Progenitor cell of endocrine pancreas (in vitro differentiated cells): ENCODE data around the gene KRTAP5-4. TPM values are rescaled to one million over a fixed set of nuclear protein-coding genes. Genes with fewer than 3 reads are reported as not detected.

Source experiments
- DNase-seq: peaks from one replicate; pipeline ENCODE4 v3.0.0; 2021; ENCODE audit warnings: low spot score; ENCODE audit not compliant: unreplicated experiment
- H3K27ac Mint-ChIP-seq: 2 replicates; pipeline ENCODE4 v1.8.0; 2021; ENCODE audit warnings: mild to moderate bottlenecking, moderate library complexity, mixed read lengths
- H3K27me3 Mint-ChIP-seq: 2 replicates; pipeline ENCODE4 v1.8.0; 2021; ENCODE audit warnings: mixed read lengths
- H3K36me3 Mint-ChIP-seq: 2 replicates; pipeline ENCODE4 v1.8.0; 2022; ENCODE audit warnings: mixed read lengths; ENCODE audit not compliant: insufficient read depth
- H3K4me1 Mint-ChIP-seq: 2 replicates; pipeline ENCODE4 v1.8.0; 2021; ENCODE audit warnings: low read depth, mixed read lengths
- H3K4me3 Mint-ChIP-seq: 2 replicates; pipeline ENCODE4 v1.8.0; 2021; ENCODE audit warnings: low read depth, mild to moderate bottlenecking, moderate library complexity, mixed read lengths
- H3K9me3 Mint-ChIP-seq: 2 replicates; pipeline ENCODE4 v1.8.0; 2021; ENCODE audit warnings: low read depth, mixed read lengths
- CTCF ChIP-seq: fragments of 200-600 bp; sonication (generic); IDR thresholded peaks from one replicate; pipeline ENCODE4 v1.5.0; 2021; ENCODE audit warnings: antibody characterized with exemption, mild to moderate bottlenecking; ENCODE audit not compliant: unreplicated experiment
- total RNA-seq: library from RNA; stranded (reverse); gene quantifications from 2 replicates; pipeline ENCODE4 v1.2.1, GENCODE V29; 2021

Gene KRTAP5-4
- total RNA-seq, 1 donor from 2014 or later, result not detected

- H3K27ac Mint-ChIP-seq, result peak overlapping the region; percentile 92
- no peaks in the 10 kb centered on the region for H3K9me3 Mint-ChIP-seq
- H3K36me3 Mint-ChIP-seq, result no peaks in the 10 kb centered on the region
These were observed 37.6 kb upstream of the KRTAP5-4 start for GRCh38 chr11:1659506-1659905.

GRCh38 chr11:1656670-1657069 is 34.7 kb upstream of the KRTAP5-4 start:
- Mint-ChIP-seq H3K27ac (peak overlapping the region; percentile 74), H3K4me3 (no peak overlapping the region), H3K27me3 (peaks cover 2% of the 10 kb centered on the region), H3K9me3 (no peaks in the 10 kb centered on the region), H3K36me3 (no peaks in the 10 kb centered on the region), H3K4me1 (peaks cover 32% of the 10 kb centered on the region)
- no peak for TF ChIP-seq CTCF
- DNase-seq, result no peak

More at GRCh38 chr11:1659506-1659905, 37.6 kb upstream of the KRTAP5-4 start:
- Mint-ChIP-seq H3K4me1 (peaks cover 33% of the 10 kb centered on the region), H3K4me3 (no peak overlapping the region), H3K27me3 (no peaks in the 10 kb centered on the region)
- no peak for DNase-seq
- no peak for TF ChIP-seq CTCF

- Mint-ChIP-seq H3K9me3 (no peaks in the 10 kb centered on the region), H3K36me3 (no peaks in the 10 kb centered on the region), H3K4me1 (peaks cover 29% of the 10 kb centered on the region), H3K27ac (no peak overlapping the region), H3K27me3 (peaks cover 7% of the 10 kb centered on the region), H3K4me3 (no peak overlapping the region)
- TF ChIP-seq CTCF, result no peak
- no peak for DNase-seq
These were observed 34.1 kb upstream of the KRTAP5-4 start for GRCh38 chr11:1656061-1656441.

GRCh38 chr11:1655168-1656060 is 33.5 kb upstream of the KRTAP5-4 start:
- DNase-seq, result no peak
- Mint-ChIP-seq H3K27ac (no peak overlapping the region), H3K27me3 (peaks cover 11% of the 10 kb centered on the region), H3K4me1 (peaks cover 25% of the 10 kb centered on the region), H3K36me3 (no peaks in the 10 kb centered on the region), H3K9me3 (no peaks in the 10 kb centered on the region), H3K4me3 (no peak overlapping the region)
- no peak for TF ChIP-seq CTCF

- Mint-ChIP-seq H3K4me3 (no peak overlapping the region), H3K36me3 (no peaks in the 10 kb centered on the region), H3K9me3 (no peaks in the 10 kb centered on the region), H3K4me1 (peaks cover 17% of the 10 kb centered on the region), H3K27ac (peak overlapping the region; percentile 49), H3K27me3 (peaks cover 11% of the 10 kb centered on the region)
- DNase-seq, result no peak
- no peak for TF ChIP-seq CTCF
These were observed 32.6 kb upstream of the KRTAP5-4 start for GRCh38 chr11:1654388-1655167.
